ENCODE results near the gene DDX17. TPM values are rescaled to one million over a fixed set of nuclear protein-coding genes. Genes with fewer than 3 reads are reported as not detected.

DDX17 gene
- total and polyA plus RNA-seq, 2 of the 8 experiments (the other 6 are each of a cell fraction or from before 2014, with no cell fraction given): 437 to 441 TPM

GRCh38 chr22:38518620-38519019 is 12.5 kb upstream of the DDX17 start:
- H3K27ac ChIP-seq (ENCODE audit: low read depth, low read length): no peak overlapping the region
- no peak for FAIRE-seq
- no peaks in the 10 kb centered on the region for H3K79me1 ChIP-seq (ENCODE audit: low read depth, low read length)
- no peak overlapping the region for H3K4me3 ChIP-seq (ENCODE audit: extremely low read depth in 1 of 4, insufficient read depth in 2 of 4, low read depth in 3 of 4, low read length in 4 of 4)
- H3K23ac ChIP-seq (ENCODE audit: insufficient read length): no peak overlapping the region
- no peak overlapping the region for H4K8ac ChIP-seq (ENCODE audit: extremely low read depth, insufficient read depth, low read length)
- H3K18ac ChIP-seq (ENCODE audit: extremely low read depth, low read length): no peak overlapping the region
- H3K4me2 ChIP-seq (ENCODE audit: insufficient read depth in 1 of 2, low read depth in 2 of 2, low read length in 2 of 2): no peak overlapping the region
- H3K56ac ChIP-seq (replicated peaks; ENCODE audit: insufficient read length, low read depth, low read length): no peak overlapping the region
- H3K14ac ChIP-seq (ENCODE audit: insufficient read length): no peak overlapping the region
- no peak overlapping the region for H4K5ac ChIP-seq (ENCODE audit: insufficient read length, low read depth, low read length)
- no peaks in the 10 kb centered on the region for H3K36me3 ChIP-seq (ENCODE audit: control insufficient read depth in 2 of 4, insufficient read depth in 4 of 4, low read length in 3 of 4)
- H2AK5ac ChIP-seq (ENCODE audit: low read depth, low read length): no peak overlapping the region
- no peaks in the 10 kb centered on the region for H3K79me2 ChIP-seq (ENCODE audit: control insufficient read depth in 1 of 2, insufficient read depth in 2 of 2, low read length in 2 of 2)
- TF ChIP-seq CHD2 (IDR thresholded peaks at IDR 0.05; ENCODE audit: low read length): no peak
- no peak for TF ChIP-seq TEAD4 (IDR thresholded peaks at IDR 0.05; ENCODE audit: low read depth, low read length)
- TF ChIP-seq POLR2A (IDR thresholded peaks at IDR 0.05; ENCODE audit: control extremely low read depth in 1 of 2, low read depth in 2 of 2, low read length in 2 of 2): no peak
- no peak for TF ChIP-seq POU5F1 (IDR thresholded peaks at IDR 0.05; ENCODE audit: low read depth, low read length)
- TF ChIP-seq KDM5A (IDR thresholded peaks at IDR 0.05; ENCODE audit: low read length): no peak
- TF ChIP-seq EGR1 (IDR thresholded peaks at IDR 0.05; ENCODE audit: borderline replicate concordance, low read depth, low read length): no peak
- no peak overlapping the region for H3K4ac ChIP-seq (replicated peaks; ENCODE audit: insufficient read length, low read depth, low read length)
- ChIA-PET CTCF (ENCODE audit: partially characterized antibody) (interaction anchor here (0.8 to 2.1 kb wide), 2 partner anchors 20 to 84 kb away, joined by 3 to 5 read pairs; no protein-coding TSS in a partner anchor), POLR2A (ENCODE audit: partially characterized antibody) (interaction anchor here (1.7 to 3.6 kb wide), 2 partner anchors 13 to 20 kb away, joined by 5 to 24 read pairs; partner anchors contain the start of gene DDX17)
- H2BK5ac ChIP-seq (ENCODE audit: low read depth, low read length): no peak overlapping the region
- H3K4me1 ChIP-seq (replicated peaks in 1 of 4; ENCODE audit: control insufficient read depth in 3 of 4, insufficient read depth in 4 of 4, low read length in 3 of 4): peaks cover 0 to 5% (median 3%) of the 10 kb centered on the region in 4 experiments; a peak in 5 of 7 replicates
- H2BK12ac ChIP-seq (ENCODE audit: low read depth, low read length): no peak overlapping the region
- H2BK20ac ChIP-seq (ENCODE audit: low read length): no peak overlapping the region
- no peaks in the 10 kb centered on the region for H3K23me2 ChIP-seq (ENCODE audit: low read depth, low read length)
- no peaks in the 10 kb centered on the region for H3K27me3 ChIP-seq (replicated peaks in 1 of 4; ENCODE audit: control insufficient read depth in 3 of 4, extremely low read depth in 1 of 4, insufficient read depth in 3 of 4, low read length in 3 of 4)
- H4K91ac ChIP-seq (replicated peaks; ENCODE audit: insufficient read length, low read length): no peak overlapping the region
- no peak overlapping the region for H2AFZ ChIP-seq (ENCODE audit: low read length)
- H2BK15ac ChIP-seq (ENCODE audit: low read length): no peak overlapping the region
- H4K20me1 ChIP-seq (replicated peaks in 1 of 2; ENCODE audit: control insufficient read depth in 1 of 2, insufficient read depth in 2 of 2, low read length in 2 of 2): no peaks in the 10 kb centered on the region
- no peaks in the 10 kb centered on the region for H3K9me3 ChIP-seq (ENCODE audit: insufficient read depth in 2 of 2, low read depth in 1 of 2, low read length in 1 of 2)
- no peak for DNase-seq (ENCODE audit: low read depth in 1 of 2, low spot score in 2 of 2)
- H2BK120ac ChIP-seq (replicated peaks; ENCODE audit: low read depth, low read length): no peak overlapping the region
- 89% methylated on average over 4 of the region's 4 CpGs; no CpG with 5 or more reads in 1 of the 2 experiments for WGBS, 2 experiments (ENCODE audit: extremely low coverage in 1 of 2, insufficient coverage in 1 of 2, insufficient read length in 1 of 2, insufficient replicate concordance in 2 of 2, low coverage in 1 of 2, low lambda C conversion rate in 2 of 2, missing lambda C conversion rate in 1 of 2)
- H3K9ac ChIP-seq (replicated peaks in 1 of 4; ENCODE audit: extremely low read depth in 1 of 4, low read depth in 3 of 4, low read length in 3 of 4): no peak overlapping the region
